Measurements from ENCODE around the gene DCAF8.

The DCAF8 gene

GRCh38 chr1:160167580-160167979 lies 94.8 kb downstream of the DCAF8 start:
- no peak for DNase-seq

- DNase-seq, result no peak
Observed at GRCh38 chr1:160167056-160167455, 95.3 kb downstream of the DCAF8 start.

GRCh38 chr1:160166166-160166868 lies 96.0 kb downstream of the DCAF8 start:
- no peak for DNase-seq
